ENCODE results near the gene NHERF1. TPM values are rescaled to one million over a fixed set of nuclear protein-coding genes. Genes with fewer than 3 reads are reported as not detected.

The NHERF1 gene
- total and polyA plus RNA-seq, 2 of the 13 experiments (the other 11 are each of a cell fraction or from before 2014, with no cell fraction given): 169 to 269 TPM

DNA sequence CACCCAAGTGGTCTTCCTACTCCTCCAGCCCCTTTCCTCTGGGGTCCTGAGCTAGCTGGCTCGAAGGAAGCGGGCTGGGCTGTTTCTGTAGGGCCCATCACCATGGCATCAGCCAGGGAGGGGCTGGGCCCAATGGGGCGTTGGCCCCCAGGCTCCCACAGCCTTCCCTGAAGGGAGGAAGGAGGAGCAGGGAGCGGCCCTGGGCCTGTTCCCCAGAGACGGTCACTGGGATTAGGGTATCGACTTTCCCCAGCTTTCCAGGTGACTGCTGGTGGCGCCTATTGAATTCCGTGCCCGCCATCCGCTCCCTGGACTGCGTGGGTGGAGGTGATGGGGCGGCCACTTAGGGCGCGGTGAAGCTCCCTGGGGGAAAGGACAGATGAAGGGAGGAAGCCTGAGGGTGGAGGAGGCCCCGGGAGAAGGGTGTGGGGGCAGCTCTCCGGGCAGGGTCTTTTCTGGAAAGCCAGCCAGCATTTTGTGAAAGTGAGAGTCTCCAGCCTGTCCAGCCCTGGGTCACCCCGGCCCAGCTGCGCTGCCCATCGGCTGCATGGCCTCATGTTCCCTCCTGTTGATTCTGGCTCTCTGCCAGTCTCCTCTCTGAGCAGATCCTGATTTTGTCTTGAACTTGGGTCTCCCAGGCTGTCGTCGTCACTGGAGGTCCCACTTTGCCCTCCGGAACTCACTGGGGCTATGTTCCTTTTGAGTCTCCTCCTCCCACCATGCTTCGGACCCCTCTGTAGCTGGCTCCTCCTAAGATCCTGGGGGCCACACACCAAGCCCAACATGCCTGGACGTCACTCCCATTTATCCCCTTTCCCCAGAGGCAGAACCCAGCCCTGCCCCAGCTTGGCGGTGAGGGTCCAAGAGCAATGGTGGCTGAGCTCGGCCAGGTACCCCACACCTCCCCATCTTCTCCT lies 9.8 kb downstream of the NHERF1 start (continued):
- TF ChIP-seq AKNA (CRISPR knock-in tag; IDR thresholded peaks at IDR 0.05; ENCODE audit: borderline replicate concordance) (no peak), ZEB1 (IDR thresholded peaks at IDR 0.05; ENCODE audit: insufficient replicate concordance, low read depth) (no peak), AFF4 (CRISPR knock-in tag; IDR thresholded peaks at IDR 0.05) (no peak), ARID3A (IDR thresholded peaks at IDR 0.05; ENCODE audit: low read depth, low read length) (no peak)
- TF ChIP-seq, protein P1, sequence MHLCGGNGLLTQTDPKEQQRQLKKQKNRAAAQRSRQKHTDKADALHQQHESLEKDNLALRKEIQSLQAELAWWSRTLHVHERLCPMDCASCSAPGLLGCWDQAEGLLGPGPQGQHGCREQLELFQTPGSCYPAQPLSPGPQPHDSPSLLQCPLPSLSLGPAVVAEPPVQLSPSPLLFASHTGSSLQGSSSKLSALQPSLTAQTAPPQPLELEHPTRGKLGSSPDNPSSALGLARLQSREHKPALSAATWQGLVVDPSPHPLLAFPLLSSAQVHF (CRISPR knock-in tag; IDR thresholded peaks at IDR 0.05): no peak
- TF ChIP-seq, protein P2, sequence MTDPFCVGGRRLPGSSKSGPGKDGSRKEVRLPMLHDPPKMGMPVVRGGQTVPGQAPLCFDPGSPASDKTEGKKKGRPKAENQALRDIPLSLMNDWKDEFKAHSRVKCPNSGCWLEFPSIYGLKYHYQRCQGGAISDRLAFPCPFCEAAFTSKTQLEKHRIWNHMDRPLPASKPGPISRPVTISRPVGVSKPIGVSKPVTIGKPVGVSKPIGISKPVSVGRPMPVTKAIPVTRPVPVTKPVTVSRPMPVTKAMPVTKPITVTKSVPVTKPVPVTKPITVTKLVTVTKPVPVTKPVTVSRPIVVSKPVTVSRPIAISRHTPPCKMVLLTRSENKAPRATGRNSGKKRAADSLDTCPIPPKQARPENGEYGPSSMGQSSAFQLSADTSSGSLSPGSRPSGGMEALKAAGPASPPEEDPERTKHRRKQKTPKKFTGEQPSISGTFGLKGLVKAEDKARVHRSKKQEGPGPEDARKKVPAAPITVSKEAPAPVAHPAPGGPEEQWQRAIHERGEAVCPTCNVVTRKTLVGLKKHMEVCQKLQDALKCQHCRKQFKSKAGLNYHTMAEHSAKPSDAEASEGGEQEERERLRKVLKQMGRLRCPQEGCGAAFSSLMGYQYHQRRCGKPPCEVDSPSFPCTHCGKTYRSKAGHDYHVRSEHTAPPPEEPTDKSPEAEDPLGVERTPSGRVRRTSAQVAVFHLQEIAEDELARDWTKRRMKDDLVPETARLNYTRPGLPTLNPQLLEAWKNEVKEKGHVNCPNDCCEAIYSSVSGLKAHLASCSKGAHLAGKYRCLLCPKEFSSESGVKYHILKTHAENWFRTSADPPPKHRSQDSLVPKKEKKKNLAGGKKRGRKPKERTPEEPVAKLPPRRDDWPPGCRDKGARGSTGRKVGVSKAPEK (CRISPR knock-in tag; IDR thresholded peaks at IDR 0.05; ENCODE audit: borderline replicate concordance): no peak
- TF ChIP-seq, protein P3, sequence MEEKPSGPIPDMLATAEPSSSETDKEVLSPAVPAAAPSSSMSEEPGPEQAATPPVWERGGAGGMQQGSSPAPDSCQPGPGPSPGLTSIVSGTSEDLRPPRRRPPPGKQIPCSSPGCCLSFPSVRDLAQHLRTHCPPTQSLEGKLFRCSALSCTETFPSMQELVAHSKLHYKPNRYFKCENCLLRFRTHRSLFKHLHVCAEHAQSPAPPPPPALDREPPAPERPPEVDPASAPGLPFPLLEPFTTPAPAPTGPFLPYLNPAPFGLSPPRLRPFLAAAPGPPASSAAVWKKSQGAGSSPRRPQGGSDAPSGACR (CRISPR knock-in tag; IDR thresholded peaks at IDR 0.05): no peak
